Psoas muscle (tissue), 8 donors: Measurements from ENCODE around the gene SCNN1G. TPM values are rescaled to one million over a fixed set of nuclear protein-coding genes. Genes with fewer than 3 reads are reported as not detected.
"Not testable (repeated sequence)": the region's sequence is repeated elsewhere in the genome, so short reads cannot be mapped to it uniquely, and the experiment has no call there.

Source experiments
- ATAC-seq, 4 donors: fragments of 200-7000 bp; cut with Tn5 transposase; one replicate each; pipeline ENCODE4 v1.9.1; 2020; ENCODE audit warnings: moderate library complexity in 3 of 4, mild to moderate bottlenecking in 2 of 4
- DNase-seq, 2 donors: peaks; one replicate each; pipeline ENCODE4 v3.0.0-alpha.2; 2020
- H3K27ac ChIP-seq: fragments of 200-600 bp; one replicate; pipeline ENCODE4 v1.8.0; 2022
- H3K27me3 ChIP-seq, 3 donors: fragments of 200-600 bp in 1 of 3; one replicate each; pipeline versions ENCODE4 v1.6.1 to v1.8.0; 2013 to 2022; ENCODE audit warnings: low read length in 2 of 3, mild to moderate bottlenecking in 2 of 3, moderate library complexity in 1 of 3; ENCODE audit not compliant: insufficient read depth in 3 of 3
- H3K36me3 ChIP-seq, 2 donors: fragments of 200-600 bp in 1 of 2; one replicate each; pipeline versions ENCODE4 v1.6.1 to v1.8.0; 2013 to 2022; ENCODE audit warnings: low read depth in 1 of 2, mild to moderate bottlenecking in 1 of 2, moderate library complexity in 1 of 2; ENCODE audit not compliant: insufficient read depth in 1 of 2
- H3K4me1 ChIP-seq: fragments of 200-600 bp; one replicate; pipeline ENCODE4 v1.8.0; 2022
- H3K4me3 ChIP-seq: fragments of 200-600 bp; one replicate; pipeline ENCODE4 v1.8.0; 2022; ENCODE audit warnings: mild to moderate bottlenecking
- H3K9me3 ChIP-seq: fragments of 200-600 bp; one replicate; pipeline ENCODE4 v1.8.0; 2022
- WGBS, 3 donors: extraction: QIAGEN DNeasy Blood & Tissue Kit; methylation state at CpG; one replicate each; pipeline versions ENCODE4 v1.1.6 to v1.1.7; 2013; 5-methylcytosine and 5-hydroxymethylcytosine counted together
- intact Hi-C, 2 donors: fragments of 100-400 bp; cut with DNase I; formaldehyde crosslinking; loops; one replicate each; pipeline versions ENCODE4 v1.11.0 to v1.14.2; 2022
- polyA plus RNA-seq, 3 donors: library from polyadenylated mRNA; stranded (reverse); fragments of 200-250 nt; gene quantifications; one replicate each; pipeline ENCODE4 v1.2.3, GENCODE V29; 2013
- total RNA-seq, 4 donors: library from RNA; stranded (reverse); fragmentation: NEBNext Ultra II Directional in 2 of 4; extraction: Animal tissue kit (Norgen Biotek cat#: 25700) in 2 of 4; gene quantifications; one replicate each; pipeline versions ENCODE4 v1.2.1 to v1.2.4, GENCODE V29; 2021 to 2023
- TF ChIP-seq, protein P1 (sequence below): fragments of 200-600 bp; IDR thresholded peaks from one replicate; pipeline ENCODE4 v1.8.0; 2022; ENCODE audit warnings: antibody characterized with exemption
- donor health status: healthy with polysubstance abuse.
- donor health status: DM: no; HTN: no; CAD: no; lungs with moderate emphysema.
- donor health status: Bipolar disorder and iron deficiency.
- donor health status: healthy.
- donor health status: DM: yes; HTN: yes; CAD: no.
- donor health status: DM: no; HTN: no; CAD: no.
- donor health status: DM: no; HTN: no; CAD: no.
- donor health status: DM: yes; HTN: yes; CAD: no.

Gene SCNN1G
- total and polyA plus RNA-seq, 7 donors: 0.01 to 0.08 TPM; not detected in 5

- Histone ChIP-seq H3K4me1 (no peaks in the 10 kb centered on the region), H3K4me3 (no peak overlapping the region), H3K27ac (no peak overlapping the region), H3K36me3 (no peaks in the 10 kb centered on the region), H3K27me3 (peaks cover 0 to 4% (median 0%) of the 10 kb centered on the region in 3 donors), H3K9me3 (no peaks in the 10 kb centered on the region)
- ATAC-seq (no peak), DNase-seq (no peak)
- WGBS, 3 donors: 87 to 95% (median 92%) methylated on average over 5 of the region's 5 CpGs
- intact Hi-C loops: no loop called here
- TF ChIP-seq, protein P1, sequence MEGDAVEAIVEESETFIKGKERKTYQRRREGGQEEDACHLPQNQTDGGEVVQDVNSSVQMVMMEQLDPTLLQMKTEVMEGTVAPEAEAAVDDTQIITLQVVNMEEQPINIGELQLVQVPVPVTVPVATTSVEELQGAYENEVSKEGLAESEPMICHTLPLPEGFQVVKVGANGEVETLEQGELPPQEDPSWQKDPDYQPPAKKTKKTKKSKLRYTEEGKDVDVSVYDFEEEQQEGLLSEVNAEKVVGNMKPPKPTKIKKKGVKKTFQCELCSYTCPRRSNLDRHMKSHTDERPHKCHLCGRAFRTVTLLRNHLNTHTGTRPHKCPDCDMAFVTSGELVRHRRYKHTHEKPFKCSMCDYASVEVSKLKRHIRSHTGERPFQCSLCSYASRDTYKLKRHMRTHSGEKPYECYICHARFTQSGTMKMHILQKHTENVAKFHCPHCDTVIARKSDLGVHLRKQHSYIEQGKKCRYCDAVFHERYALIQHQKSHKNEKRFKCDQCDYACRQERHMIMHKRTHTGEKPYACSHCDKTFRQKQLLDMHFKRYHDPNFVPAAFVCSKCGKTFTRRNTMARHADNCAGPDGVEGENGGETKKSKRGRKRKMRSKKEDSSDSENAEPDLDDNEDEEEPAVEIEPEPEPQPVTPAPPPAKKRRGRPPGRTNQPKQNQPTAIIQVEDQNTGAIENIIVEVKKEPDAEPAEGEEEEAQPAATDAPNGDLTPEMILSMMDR: no peak
Measured at GRCh38 chr16:23252310-23252709, 69.8 kb downstream of the SCNN1G start.

GRCh38 chr16:23253650-23254049 lies 71.1 kb downstream of the SCNN1G start:
- H3K27ac ChIP-seq, H3K36me3 ChIP-seq, DNase-seq, H3K4me1 ChIP-seq, H3K27me3 ChIP-seq, intact Hi-C loops, H3K9me3 ChIP-seq, ATAC-seq, H3K4me3 ChIP-seq: not testable (repeated sequence)
- WGBS, 3 donors: 49 to 74% (median 72%) methylated on average over 1 of the region's 1 CpG

DNA sequence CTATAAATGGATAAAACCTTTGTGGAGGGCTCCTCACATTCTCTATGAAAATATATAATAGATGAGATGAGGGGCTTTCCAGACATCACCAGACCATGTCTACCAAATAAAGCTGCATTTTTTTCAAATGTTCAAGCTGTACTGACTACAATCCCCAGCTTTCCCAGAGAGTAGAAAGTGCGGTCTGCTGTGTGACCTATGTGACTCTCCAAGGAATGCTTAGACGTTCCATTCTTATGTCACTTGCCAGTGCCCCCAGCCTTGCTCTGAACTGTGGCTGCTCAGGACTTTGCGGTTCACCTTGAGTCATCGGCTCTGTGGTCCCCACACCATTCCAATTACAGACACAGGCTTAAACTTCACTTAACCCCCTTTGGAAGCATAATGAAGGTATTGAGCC lies 71.8 kb downstream of the SCNN1G start:
- Histone ChIP-seq H3K27ac (no peak overlapping the region), H3K36me3 (no peaks in the 10 kb centered on the region), H3K9me3 (no peaks in the 10 kb centered on the region), H3K4me1 (no peaks in the 10 kb centered on the region), H3K4me3 (no peak overlapping the region), H3K27me3 (peaks cover 0 to 4% (median 0%) of the 10 kb centered on the region in 3 donors)
- ATAC-seq (no peak), DNase-seq (no peak)
- TF ChIP-seq, protein P1: no peak
- intact Hi-C loops: no loop called here
- 45 to 50% (median 47%) methylated on average over 4 of the region's 4 CpGs for WGBS, 3 donors

DNA sequence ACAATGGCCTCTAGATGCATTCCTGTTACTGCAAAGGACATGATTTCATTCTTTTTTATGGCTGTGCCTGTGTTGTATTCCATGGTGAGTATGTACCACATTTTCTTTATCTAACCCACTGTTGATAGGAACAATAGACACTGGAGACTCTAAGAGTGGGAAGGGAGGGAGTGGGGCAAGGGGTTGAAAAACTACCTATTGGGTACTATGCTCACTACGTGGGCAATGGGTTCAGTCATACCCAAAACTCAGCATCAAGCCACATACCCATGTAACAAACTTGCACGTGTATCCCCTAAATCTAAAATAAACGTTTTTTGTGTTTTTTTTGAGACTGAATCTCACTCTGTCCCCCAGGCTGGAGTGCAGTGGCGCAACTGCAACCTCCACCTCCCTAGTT lies 72.5 kb downstream of the SCNN1G start:
- no peaks in the 10 kb centered on the region for H3K36me3 ChIP-seq
- ATAC-seq: no peak
- intact Hi-C loops: no loop called here
- H3K27ac ChIP-seq: no peak overlapping the region
- DNase-seq: no peak
- peaks cover 0 to 4% (median 0%) of the 10 kb centered on the region in 3 donors for H3K27me3 ChIP-seq
- TF ChIP-seq, protein P1: no peak
- no peak overlapping the region for H3K4me3 ChIP-seq
- no peaks in the 10 kb centered on the region for H3K9me3 ChIP-seq
- 55 to 62% (median 55%) methylated on average over 4 of the region's 4 CpGs for whole genome bisulfite sequencing, 3 donors
- H3K4me1 ChIP-seq: no peaks in the 10 kb centered on the region

- no peak for DNase-seq
- WGBS, 3 donors: 63 to 71% (median 69%) methylated on average over 3 of the region's 3 CpGs
- no peak overlapping the region for H3K4me3 ChIP-seq
- intact Hi-C loops: no loop called here
- no peaks in the 10 kb centered on the region for H3K9me3 ChIP-seq
- TF ChIP-seq, protein P1: no peak
- H3K27me3 ChIP-seq: peaks cover 0 to 4% (median 0%) of the 10 kb centered on the region in 3 donors
- no peaks in the 10 kb centered on the region for H3K4me1 ChIP-seq
- H3K27ac ChIP-seq: no peak overlapping the region
- no peaks in the 10 kb centered on the region for H3K36me3 ChIP-seq
- ATAC-seq: no peak
Measured at GRCh38 chr16:23256440-23256839, 73.9 kb downstream of the SCNN1G start.
